GM06990 (cell line): ENCODE results near the gene SLC28A1.

Source experiments
- DNase-seq: peaks from one replicate; pipeline ENCODE4 v3.0.0-alpha.2; 2011; ENCODE audit not compliant: insufficient read length; ENCODE audit errors: extremely low read depth
- H3K27me3 ChIP-seq: replicated peaks from 2 replicates; pipeline ENCODE4 v1.6.0; 2011; ENCODE audit warnings: low read length; ENCODE audit not compliant: control insufficient read depth, insufficient read depth
- H3K36me3 ChIP-seq: 2 replicates; pipeline ENCODE4 v1.5.1; 2011; ENCODE audit warnings: low read length; ENCODE audit not compliant: control insufficient read depth, insufficient read depth
- H3K4me3 ChIP-seq: replicated peaks from 2 replicates; pipeline ENCODE4 v1.5.1; 2011; ENCODE audit warnings: low read depth, mild to moderate bottlenecking, control low read depth, low read length
- TF ChIP-seq, protein P1 (sequence below): IDR thresholded peaks from 2 replicates; pipeline ENCODE4 v1.5.1; 2011; ENCODE audit warnings: low read length, control low read depth, mild to moderate bottlenecking, inconsistent platforms; ENCODE audit not compliant: insufficient read depth, poor library complexity, severe bottlenecking

The SLC28A1 gene

DNA sequence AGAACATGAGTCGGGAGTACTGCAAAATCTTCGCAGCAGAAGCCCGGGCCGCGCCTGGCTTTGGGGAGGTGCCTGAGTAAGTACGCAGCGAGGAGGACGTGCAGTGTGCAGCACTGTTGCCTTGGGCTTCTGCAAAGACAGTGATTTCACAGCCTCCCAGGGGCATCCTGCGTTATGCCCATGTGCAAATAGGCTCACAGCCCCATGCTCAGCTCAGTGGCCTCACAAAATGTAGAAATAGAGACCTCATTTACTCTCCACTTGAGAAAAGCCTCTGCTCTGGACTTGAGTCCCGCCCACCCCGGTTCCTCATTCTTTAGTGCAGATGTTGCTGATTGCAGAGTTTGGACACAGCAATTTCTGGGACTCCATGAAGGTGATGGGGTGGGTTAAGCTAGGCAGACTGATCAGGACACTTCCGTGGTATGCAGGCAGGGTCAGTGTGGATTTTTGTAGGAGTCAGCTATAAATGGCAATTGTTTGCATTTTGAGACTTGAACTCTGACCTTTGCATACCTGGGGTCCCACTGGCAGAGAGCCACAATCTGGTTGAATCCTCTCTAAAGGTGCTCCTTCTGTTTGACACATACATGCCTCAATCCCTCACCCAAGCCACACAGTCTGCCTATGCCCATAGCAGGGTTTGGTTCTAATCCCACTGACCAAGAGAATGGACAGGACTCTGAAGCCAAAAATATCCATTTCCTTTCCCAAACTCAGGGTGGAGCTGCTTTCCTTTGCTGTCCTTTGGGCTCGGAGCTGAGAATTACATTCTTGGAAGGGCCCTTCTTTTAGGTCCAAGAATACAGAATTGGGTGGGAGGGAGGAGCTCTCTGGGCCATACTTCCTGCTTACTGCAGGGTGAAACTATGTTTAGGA lies 20.7 kb upstream of the SLC28A1 start:
- TF ChIP-seq, protein P1, sequence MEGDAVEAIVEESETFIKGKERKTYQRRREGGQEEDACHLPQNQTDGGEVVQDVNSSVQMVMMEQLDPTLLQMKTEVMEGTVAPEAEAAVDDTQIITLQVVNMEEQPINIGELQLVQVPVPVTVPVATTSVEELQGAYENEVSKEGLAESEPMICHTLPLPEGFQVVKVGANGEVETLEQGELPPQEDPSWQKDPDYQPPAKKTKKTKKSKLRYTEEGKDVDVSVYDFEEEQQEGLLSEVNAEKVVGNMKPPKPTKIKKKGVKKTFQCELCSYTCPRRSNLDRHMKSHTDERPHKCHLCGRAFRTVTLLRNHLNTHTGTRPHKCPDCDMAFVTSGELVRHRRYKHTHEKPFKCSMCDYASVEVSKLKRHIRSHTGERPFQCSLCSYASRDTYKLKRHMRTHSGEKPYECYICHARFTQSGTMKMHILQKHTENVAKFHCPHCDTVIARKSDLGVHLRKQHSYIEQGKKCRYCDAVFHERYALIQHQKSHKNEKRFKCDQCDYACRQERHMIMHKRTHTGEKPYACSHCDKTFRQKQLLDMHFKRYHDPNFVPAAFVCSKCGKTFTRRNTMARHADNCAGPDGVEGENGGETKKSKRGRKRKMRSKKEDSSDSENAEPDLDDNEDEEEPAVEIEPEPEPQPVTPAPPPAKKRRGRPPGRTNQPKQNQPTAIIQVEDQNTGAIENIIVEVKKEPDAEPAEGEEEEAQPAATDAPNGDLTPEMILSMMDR, result no peak
- no peak for DNase-seq
- Histone ChIP-seq H3K36me3 (no peaks in the 10 kb centered on the region), H3K27me3 (no peaks in the 10 kb centered on the region; the same call in none of the 2 replicates), H3K4me3 (no peak overlapping the region)

- H3K4me3 ChIP-seq, result no peak overlapping the region
- no peaks in the 10 kb centered on the region for H3K36me3 ChIP-seq
- TF ChIP-seq, protein P1, result no peak
- DNase-seq, result no peak
- H3K27me3 ChIP-seq, result no peaks in the 10 kb centered on the region; the same call in none of the 2 replicates
Measured at GRCh38 chr15:84864444-84864795, 20.0 kb upstream of the SLC28A1 start.

DNA sequence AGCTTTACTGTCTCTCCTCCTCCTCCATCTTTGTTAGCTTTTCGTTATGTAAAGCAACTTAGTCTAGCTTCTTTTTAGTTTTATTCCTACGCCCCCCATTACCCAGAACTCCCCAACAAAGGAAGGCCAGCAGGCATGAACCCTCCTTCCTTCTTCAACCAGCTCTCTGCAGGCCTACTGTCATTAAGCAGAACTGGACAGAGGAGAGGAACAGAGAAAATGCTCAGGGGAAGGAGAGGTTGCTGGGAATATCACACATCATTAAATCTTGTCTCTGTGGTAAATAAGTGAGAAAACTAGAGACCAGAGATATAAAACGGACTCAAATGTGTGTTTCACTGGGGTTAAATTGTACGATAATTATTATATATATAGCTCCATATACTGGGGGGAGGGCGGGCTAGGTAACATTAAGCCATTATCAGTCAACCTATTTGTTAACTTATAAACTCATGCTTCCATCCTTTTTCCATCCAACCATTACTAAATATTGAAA lies 19.3 kb upstream of the SLC28A1 start:
- H3K36me3 ChIP-seq, result no peaks in the 10 kb centered on the region

GRCh38 chr15:84868037-84868880 lies 16.2 kb upstream of the SLC28A1 start:
- no peak overlapping the region for H3K4me3 ChIP-seq
- H3K36me3 ChIP-seq, result no peaks in the 10 kb centered on the region
- H3K27me3 ChIP-seq, result no peaks in the 10 kb centered on the region; the same call in none of the 2 replicates
- TF ChIP-seq, protein P1, result no peak
- no peak for DNase-seq

More for the DNA sequence above, 19.3 kb upstream of the SLC28A1 start:
- TF ChIP-seq, protein P1, result no peak
- Histone ChIP-seq H3K27me3 (no peaks in the 10 kb centered on the region; the same call in none of the 2 replicates), H3K4me3 (no peak overlapping the region)
- no peak for DNase-seq

GRCh38 chr15:84869510-84869909 lies 15.0 kb upstream of the SLC28A1 start:
- H3K27me3 ChIP-seq, result no peaks in the 10 kb centered on the region; the same call in 1 of the 2 replicates
- no peaks in the 10 kb centered on the region for H3K36me3 ChIP-seq
- no peak overlapping the region for H3K4me3 ChIP-seq
- DNase-seq, result no peak
- TF ChIP-seq, protein P1, result no peak
